ENCODE data around the gene ANKRD13C.
"Not testable (repeated sequence)": the region's sequence is repeated elsewhere in the genome, so short reads cannot be mapped to it uniquely, and the experiment has no call there.

Gene ANKRD13C

GRCh38 chr1:70358921-70359564, 4.5 kb upstream of the ANKRD13C start:
- ATAC-seq = peak; percentile 19 to 33

- no peak for ATAC-seq
These were observed 1.4 kb upstream of the ANKRD13C start for GRCh38 chr1:70355920-70356319.

- no peak for ATAC-seq
These were observed 537 bp upstream of the ANKRD13C start for GRCh38 chr1:70355111-70355407.

- peak; percentile 10 to 14 for ATAC-seq
These were observed 756 bp downstream of the ANKRD13C start for GRCh38 chr1:70353601-70354331.

GRCh38 chr1:70353044-70353443, 1.5 kb downstream of the ANKRD13C start:
- no peak for ATAC-seq

DNA sequence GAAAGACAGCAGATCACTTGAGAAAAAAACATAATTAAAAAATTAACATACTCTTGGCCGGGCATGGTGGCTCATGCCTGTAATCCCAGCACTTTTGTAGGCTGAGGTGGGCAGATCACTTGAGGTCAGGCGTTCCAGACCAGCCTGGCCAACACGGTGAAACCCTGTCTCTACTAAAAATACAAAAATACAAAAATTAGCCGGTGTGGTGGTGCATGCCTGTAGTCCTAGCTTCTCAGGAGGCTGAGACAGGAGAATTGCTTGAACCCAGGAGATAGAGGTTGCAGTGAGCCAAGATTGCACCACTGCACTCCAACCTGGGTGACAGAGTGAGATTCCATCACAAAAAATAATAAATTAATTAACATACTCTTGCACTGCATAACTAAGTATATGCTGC, 4.7 kb downstream of the ANKRD13C start:
- not testable (repeated sequence) for ATAC-seq

- ATAC-seq = no peak
These were observed 5.9 kb downstream of the ANKRD13C start for GRCh38 chr1:70348399-70349165.

GRCh38 chr1:70339644-70340043, 14.9 kb downstream of the ANKRD13C start:
- not testable (repeated sequence) for ATAC-seq

DNA sequence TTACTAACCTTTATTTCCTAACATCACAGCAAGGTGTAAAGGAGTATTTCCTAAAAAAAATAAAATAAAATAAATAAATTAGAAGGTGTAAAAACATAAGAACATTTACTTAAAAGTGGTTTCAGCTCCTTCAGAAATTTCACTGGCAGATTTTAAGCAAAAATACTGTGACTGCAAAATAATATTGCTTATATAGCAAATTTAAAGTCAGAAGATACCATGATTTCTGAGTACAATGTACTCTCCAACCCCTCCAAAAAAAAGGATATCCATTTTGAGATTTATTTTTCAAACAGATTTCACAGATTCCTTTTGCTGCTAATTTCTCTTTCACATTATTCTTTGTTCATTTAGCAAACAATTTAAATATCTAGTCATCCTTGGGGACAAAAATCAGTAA, 18.5 kb downstream of the ANKRD13C start:
- no peak for ATAC-seq

GRCh38 chr1:70334436-70334835, 20.1 kb downstream of the ANKRD13C start:
- no peak for ATAC-seq

- no peak for ATAC-seq
These were observed 21.3 kb downstream of the ANKRD13C start for GRCh38 chr1:70333245-70333644.

DNA sequence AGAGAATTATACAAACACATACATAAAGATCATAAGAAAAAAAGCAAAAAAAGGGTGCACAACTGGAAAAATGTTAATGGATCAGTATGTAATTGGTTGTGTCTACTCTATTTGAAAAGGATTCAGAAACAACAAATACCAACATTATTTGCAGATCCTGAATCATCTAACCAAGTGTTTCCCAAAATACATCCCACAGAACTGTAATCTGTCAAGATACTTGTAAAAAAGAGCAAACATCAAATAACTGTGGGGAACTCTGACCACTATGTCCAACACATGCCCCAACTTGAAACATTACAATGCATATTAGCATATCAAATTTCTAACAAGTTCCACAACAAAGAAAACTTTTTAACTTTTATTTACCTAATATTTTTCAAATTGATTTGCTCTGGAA, 22.6 kb downstream of the ANKRD13C start:
- no peak for ATAC-seq

- no peak for ATAC-seq
These were observed 27.0 kb downstream of the ANKRD13C start for GRCh38 chr1:70327306-70328076.

DNA sequence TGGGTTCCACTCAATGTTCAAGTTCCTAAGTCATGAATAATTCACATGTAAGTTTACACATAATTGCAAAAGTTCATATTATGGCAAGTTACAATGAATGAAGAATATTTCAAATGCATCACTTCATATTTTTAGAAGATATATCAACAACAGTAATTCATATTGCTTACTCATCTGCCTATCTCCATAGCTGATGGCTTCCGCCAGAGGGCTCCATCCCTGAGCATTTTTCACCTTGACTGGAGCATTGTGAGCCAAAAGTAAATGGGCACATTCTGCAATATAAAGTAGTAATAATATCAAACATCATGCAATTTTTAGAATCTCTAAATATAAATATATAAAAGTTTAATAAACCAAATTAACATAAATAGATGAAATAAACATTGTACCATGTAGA, 29.8 kb downstream of the ANKRD13C start:
- no peak for ATAC-seq

- no peak for ATAC-seq
These were observed 34.8 kb downstream of the ANKRD13C start for GRCh38 chr1:70319750-70320149.

GRCh38 chr1:70318191-70318590, 36.3 kb downstream of the ANKRD13C start:
- ATAC-seq = no peak

DNA sequence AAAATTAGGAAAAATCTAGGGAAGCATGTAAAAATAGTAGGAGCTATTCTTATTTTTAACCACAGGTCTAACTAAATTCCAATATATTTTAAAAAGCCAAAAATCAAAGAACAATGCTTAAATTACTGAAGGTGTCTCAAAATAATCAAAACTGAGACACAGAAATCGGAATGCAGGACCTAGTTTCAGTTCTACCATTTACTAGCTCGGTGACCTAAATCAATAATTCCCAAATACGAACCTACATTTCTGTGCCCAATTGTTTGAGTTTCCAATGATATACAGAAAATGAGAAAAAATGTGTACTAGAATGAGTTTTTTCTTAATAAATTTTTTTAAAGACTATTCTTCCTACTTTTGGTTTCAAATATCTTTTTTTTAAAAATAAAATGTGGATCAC, 37.4 kb downstream of the ANKRD13C start:
- ATAC-seq = no peak

GRCh38 chr1:70315782-70316181, 38.7 kb downstream of the ANKRD13C start:
- ATAC-seq = no peak

DNA sequence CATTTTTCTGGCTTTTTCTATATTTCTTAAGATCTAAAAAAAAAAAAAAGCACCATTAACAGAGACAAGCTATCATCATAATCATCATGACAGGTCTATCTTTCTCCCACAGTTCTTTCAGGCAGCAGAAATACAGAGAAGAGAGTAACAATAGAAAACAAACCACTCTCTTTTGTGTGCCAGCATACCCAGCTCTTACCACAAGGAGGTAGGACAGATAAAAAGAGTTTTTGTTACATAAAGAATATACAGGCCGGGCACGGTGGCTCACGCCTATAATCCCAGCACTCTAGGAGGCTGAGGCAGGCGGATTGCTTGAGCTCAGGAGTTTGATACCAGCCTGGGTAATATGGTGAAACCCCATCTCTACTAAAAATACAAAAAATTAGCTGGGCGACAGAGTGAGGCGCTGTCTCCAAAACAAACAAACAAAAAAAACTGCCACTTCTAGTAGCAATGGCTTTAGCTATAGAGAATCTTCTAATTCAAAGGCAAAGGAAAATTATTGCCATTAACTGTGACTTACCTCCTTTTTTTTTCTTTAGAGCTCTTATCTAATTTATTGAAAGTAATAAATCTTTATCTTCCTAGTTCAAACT, 39.7 kb downstream of the ANKRD13C start:
- ATAC-seq = no peak

GRCh38 chr1:70311369-70311768, 43.2 kb downstream of the ANKRD13C start:
- ATAC-seq = no peak

DNA sequence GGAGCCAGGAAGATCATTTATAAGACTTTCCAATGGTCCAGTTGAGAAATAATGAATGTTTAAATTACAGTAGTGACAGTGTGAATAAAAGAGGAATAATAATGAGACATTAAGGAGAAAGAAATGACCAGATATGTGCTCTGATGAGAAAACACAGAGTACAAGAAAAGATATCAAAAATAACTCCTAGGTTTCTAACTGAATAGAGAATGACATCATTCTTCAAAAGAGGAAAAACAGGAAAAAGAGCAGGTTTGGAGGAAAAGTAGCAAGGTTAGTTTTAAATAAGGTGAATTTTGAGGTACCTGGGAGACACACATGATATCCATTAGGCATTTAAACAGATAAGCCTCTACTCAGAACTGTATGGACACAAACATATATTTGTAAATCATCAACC, 55.0 kb downstream of the ANKRD13C start:
- no peak for ATAC-seq

GRCh38 chr1:70295749-70296148, 58.8 kb downstream of the ANKRD13C start:
- ATAC-seq = no peak

All from activated CD4-positive, CD25-positive, alpha-beta regulatory T cell treated with anti-CD3 and anti-CD28 coated beads, Interleukin-2, amount 50 U/mL, for 24 hours (primary cell).